Motor neuron (in vitro differentiated cells): Measurements from ENCODE around the gene SCG3. TPM values are rescaled to one million over a fixed set of nuclear protein-coding genes. Genes with fewer than 3 reads are reported as not detected.

ENCODE experiments used
- ATAC-seq, 8 experiments: fragments of 200-7000 bp; cut with Tn5 transposase; replicated peaks in 6 of 8; 2 replicates each; pipeline ENCODE4 v1.8.0; 2021; ENCODE audit warnings: mild to moderate bottlenecking in 8 of 8, moderate library complexity in 8 of 8
- H3K27ac ChIP-seq, 2 donors: fragments of 250-450 bp; sonication (Bioruptor Pico); 2 replicates each; pipeline ENCODE4 v1.9.0; 2021; ENCODE audit warnings: antibody characterized with exemption in 2 of 2, mild to moderate bottlenecking in 2 of 2, moderate library complexity in 1 of 2
- H3K4me1 ChIP-seq, 2 donors: fragments of 250-450 bp; sonication (Bioruptor Pico); replicated peaks in 1 of 2; 2 replicates each; pipeline ENCODE4 v1.6.1; 2021; ENCODE audit warnings: antibody characterized with exemption in 2 of 2, mild to moderate bottlenecking in 2 of 2, moderate library complexity in 1 of 2
- H3K4me3 ChIP-seq, 5 donors: fragments of 250-450 bp; sonication (Bioruptor Pico); 2 replicates each; pipeline ENCODE4 v1.9.0; 2021; ENCODE audit warnings: antibody characterized with exemption in 5 of 5, mild to moderate bottlenecking in 5 of 5, moderate library complexity in 4 of 5
- WGBS, 10 experiments: fragments of 450-650 bp; shearing (Covaris generic); methylation state at CpG; one replicate each; pipeline ENCODE4 v1.0.0; 2022; 5-methylcytosine and 5-hydroxymethylcytosine counted together
- in situ Hi-C, 9 experiments: fragments of 400-800 bp; cut with MboI; loops; one replicate each; pipeline ENCODE4 v1.15.0; 2021; ENCODE audit warnings: low sequenced_read_pairs in 9 of 9, low pct_unique_long_range_greater_than_20kb in 2 of 9; ENCODE audit not compliant: unreplicated experiment in 9 of 9
- total RNA-seq, 8 experiments: library from RNA; unstranded; fragments of 300-600 nt; gene quantifications; 2 replicates each; pipeline versions ENCODE4 v1.2.3 to v1.2.4, GENCODE V29; 2022

Gene SCG3
- total RNA-seq, 8 experiments from 2014 or later: 0.10 to 67.6 (median 30.0) TPM

DNA sequence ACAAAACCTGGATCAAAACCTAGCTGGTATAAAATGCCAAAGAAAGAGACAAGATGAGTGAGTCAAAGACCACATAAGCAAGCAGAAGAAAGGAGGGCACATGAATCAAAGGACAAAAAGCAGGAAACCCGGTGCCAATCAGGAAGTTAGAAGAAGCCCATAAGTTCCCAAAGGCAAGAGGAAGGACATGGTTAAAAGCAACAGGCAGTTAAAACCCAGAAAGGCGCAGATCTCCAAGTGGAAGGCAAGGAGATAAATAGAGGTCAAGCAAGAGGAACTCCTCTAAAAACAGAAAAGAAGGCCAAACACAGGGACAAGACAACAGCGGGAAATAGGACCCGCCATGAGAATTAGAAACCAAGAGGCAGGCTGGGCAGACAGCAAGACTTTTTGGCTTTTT lies 74.5 kb downstream of the SCG3 start:
- in situ Hi-C loops: loop anchor here in 2 of 9 experiments (25.0 kb wide), 1 partner anchor 93 kb away; no protein-coding TSS in a partner anchor

DNA sequence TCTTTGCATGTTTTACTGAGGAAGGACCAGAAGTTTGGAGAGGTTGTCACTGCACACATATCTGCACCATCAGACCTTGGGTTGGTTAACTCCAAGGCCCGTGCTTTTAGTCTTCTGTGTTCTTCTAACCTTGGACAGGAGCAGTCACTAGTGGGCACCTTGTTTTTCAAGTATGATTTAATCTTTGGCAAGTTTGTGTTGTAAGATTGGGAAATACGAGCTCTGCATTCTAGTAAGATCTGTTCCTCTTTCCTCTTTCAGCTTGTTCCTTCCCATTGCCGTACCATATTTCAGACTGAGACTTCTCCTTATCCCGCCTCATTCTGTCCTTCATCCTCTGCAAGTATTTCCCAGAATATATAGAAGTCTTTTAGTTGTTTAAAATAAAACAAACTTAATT lies 75.2 kb downstream of the SCG3 start:
- Histone ChIP-seq H3K4me3 (no peak overlapping the region), H3K27ac (no peak overlapping the region), H3K4me1 (peaks cover 0 to 6% of the 10 kb centered on the region in 2 donors)
- in situ Hi-C loops: loop anchor here in 2 of 9 experiments (25.0 kb wide), 1 partner anchor 94 kb away; no protein-coding TSS in a partner anchor
- no peak for ATAC-seq
- WGBS, 10 experiments: 50 to 100% (median 92%) methylated on average over 1 to 3 of the region's 4 CpGs; no CpG with 5 or more reads in 2 of the 10 experiments

More for the DNA sequence above, 74.5 kb downstream of the SCG3 start:
- Histone ChIP-seq H3K4me1 (peaks cover 0 to 6% of the 10 kb centered on the region in 2 donors), H3K27ac (no peak overlapping the region), H3K4me3 (no peak overlapping the region)
- 50 to 100% (median 83%) methylated on average over 1 to 4 of the region's 4 CpGs; no CpG with 5 or more reads in 1 of the 10 experiments for WGBS, 10 experiments
- ATAC-seq: no peak

DNA sequence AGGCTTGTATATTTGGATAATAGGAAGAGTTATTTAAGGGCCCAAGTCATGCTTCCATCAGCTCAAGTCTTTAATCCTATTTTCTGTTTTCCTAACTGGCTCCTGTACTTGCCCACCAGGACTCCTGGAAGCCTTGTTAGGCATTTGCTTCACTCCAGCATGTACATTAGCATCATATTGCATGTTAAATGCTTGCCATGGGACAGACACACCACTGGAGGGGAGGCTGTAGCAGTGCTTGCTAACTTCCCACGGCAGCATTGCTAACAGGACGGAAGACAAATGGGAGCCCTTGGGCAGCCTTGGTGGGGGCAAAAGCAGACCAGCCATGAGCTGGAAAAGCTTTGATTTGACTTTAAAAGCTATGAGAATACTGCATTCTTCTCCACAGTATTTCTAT lies 76.1 kb downstream of the SCG3 start:
- in situ Hi-C loops: loop anchor here in 2 of 9 experiments (25.0 kb wide), 1 partner anchor 95 kb away; no protein-coding TSS in a partner anchor
- ATAC-seq: peak in 1 of 8 experiments; percentile 79
- H3K4me3 ChIP-seq: no peak overlapping the region
- H3K4me1 ChIP-seq: peaks cover 0 to 6% of the 10 kb centered on the region in 2 donors
- no peak overlapping the region for H3K27ac ChIP-seq
- 0 to 100% (median 100%) methylated on average over 1 to 2 of the region's 2 CpGs; no CpG with 5 or more reads in 5 of the 10 experiments for WGBS, 10 experiments

DNA sequence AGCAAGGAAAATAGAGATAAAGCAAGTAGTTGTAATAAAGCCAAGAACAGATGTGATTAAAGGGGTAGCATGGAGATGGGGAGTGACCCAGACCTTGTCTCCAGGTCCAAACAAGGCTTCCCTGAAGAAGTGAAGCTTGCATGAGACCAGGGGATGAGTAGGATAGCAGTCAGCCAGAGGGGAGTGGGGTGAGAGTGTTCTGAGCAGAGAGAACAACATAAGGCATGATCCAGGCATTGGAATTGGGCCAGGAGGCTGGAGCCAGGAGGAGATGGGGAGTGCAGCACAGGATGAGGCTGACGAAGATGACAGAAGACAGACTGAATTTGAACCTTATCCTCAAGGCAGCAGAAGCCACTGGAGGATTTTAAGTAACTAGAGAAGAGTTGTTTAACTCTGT lies 77.3 kb downstream of the SCG3 start:
- Histone ChIP-seq H3K4me3 (no peak overlapping the region), H3K27ac (no peak overlapping the region), H3K4me1 (no peaks in the 10 kb centered on the region)
- in situ Hi-C loops: loop anchor here in 2 of 9 experiments (25.0 kb wide), 1 partner anchor 96 kb away; no protein-coding TSS in a partner anchor
- ATAC-seq: no peak
- WGBS, 10 experiments: 0 to 77% (median 17%) methylated on average over 1 of the region's 1 CpG; no CpG with 5 or more reads in 5 of the 10 experiments

DNA sequence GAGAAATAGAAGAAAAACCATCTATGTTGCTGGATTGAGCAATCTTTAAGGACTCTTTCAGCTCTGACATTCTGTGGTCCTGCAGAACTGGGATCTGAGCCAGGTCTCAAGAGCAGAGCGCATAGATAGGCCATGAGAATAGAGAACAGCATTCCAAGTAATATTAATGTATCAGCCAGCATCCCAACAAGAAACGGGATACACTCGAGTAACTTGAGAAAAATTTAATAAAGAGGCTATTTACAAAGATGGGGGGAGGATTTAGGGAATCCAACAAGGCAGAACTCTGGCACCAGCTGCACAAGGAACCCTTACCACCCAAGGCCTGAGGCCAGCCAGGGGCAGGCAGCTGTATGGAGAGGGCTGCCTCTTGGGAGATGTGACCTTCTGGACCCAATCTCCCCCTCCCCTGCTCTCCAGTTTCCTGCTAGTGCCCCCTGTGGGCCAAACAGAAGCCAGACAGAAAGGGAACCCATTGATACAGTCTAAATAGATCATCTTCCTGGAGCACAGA lies 78.3 kb downstream of the SCG3 start:
- H3K27ac ChIP-seq: no peak overlapping the region
- in situ Hi-C loops: loop anchor here in 3 of 9 experiments (10.0 to 25.0 kb wide), 2 partner anchors 97 to 105 kb away; no protein-coding TSS in a partner anchor
- H3K4me1 ChIP-seq: no peaks in the 10 kb centered on the region
- ATAC-seq: peak in 3 of 8 experiments; percentile 29 to 56 (median 33)
- WGBS, 10 experiments: 5 to 100% (median 69%) methylated on average over 1 to 3 of the region's 3 CpGs; no CpG with 5 or more reads in 1 of the 10 experiments
- no peak overlapping the region for H3K4me3 ChIP-seq

DNA sequence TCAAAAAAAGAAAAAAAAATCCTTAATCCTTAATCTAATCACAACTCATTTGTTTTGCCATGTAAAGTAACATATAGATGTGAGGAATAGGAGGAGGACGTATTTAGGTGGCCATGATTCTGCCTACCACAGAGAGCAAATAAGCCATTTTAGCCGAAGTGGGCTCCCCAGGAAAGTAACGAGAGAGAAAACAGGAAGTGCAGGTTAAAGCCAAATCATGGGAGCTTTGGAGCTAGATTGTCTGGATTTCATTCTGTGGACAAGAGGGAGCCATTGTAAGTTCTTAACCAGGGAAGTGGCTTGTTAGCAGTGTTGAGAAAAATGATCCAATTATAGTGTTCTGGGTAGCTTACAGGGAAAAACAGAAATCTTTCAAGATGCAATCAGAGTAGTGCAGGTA lies 79.5 kb downstream of the SCG3 start:
- no peaks in the 10 kb centered on the region for H3K4me1 ChIP-seq
- H3K4me3 ChIP-seq: no peak overlapping the region
- in situ Hi-C loops: loop anchor here in 3 of 9 experiments (10.0 to 25.0 kb wide), 2 partner anchors 99 to 106 kb away; no protein-coding TSS in a partner anchor
- H3K27ac ChIP-seq: no peak overlapping the region
- 43 to 100% (median 71%) methylated on average over 1 to 3 of the region's 3 CpGs for WGBS, 10 experiments
- no peak for ATAC-seq

DNA sequence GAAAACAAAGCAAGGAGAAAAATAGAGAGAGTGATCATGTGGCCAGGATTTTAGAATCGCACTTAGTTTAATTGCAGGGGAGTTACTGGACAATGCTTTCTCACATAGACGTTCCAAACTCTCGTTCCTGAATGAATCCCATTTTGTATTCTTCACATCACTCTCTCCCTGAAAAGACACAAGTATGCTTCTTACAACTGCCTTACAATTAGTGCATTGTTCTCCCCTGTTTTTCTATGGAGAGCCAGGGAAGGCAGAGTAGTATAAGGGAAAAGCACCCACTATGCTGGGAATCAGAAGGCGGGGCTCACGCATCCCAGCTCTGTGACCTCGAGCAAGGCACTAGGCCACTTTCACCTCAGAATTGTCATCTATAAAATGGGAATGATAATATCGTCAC lies 84.4 kb downstream of the SCG3 start:
- WGBS, 10 experiments: 44 to 100% (median 75%) methylated on average over 1 to 7 of the region's 7 CpGs
- Histone ChIP-seq H3K4me3 (no peak overlapping the region), H3K4me1 (no peaks in the 10 kb centered on the region), H3K27ac (no peak overlapping the region)
- ATAC-seq: peak in 5 of 8 experiments; percentile 47 to 78 (median 54)
- in situ Hi-C loops: loop anchor here in 3 of 9 experiments (10.0 to 25.0 kb wide), 2 partner anchors 103 to 111 kb away; no protein-coding TSS in a partner anchor

DNA sequence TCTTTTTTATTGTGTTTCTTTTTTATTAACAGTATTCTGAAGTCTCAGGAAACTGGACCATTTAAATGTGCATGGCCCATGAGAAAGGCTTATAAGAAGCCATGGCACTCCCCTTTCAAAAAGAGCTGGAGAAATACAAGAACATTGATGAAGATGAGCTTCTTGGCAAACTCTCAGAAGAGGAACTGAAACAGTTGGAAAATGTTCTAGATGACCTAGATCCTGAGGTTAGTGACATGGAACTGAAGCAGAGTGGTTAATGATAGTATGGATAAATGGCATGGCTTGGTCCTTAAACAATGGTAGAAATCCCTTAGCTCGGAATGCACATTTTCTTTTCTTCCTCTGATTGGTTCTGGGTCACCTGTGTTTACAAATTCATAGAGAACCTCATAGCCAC lies 85.0 kb downstream of the SCG3 start:
- no peak for ATAC-seq
- in situ Hi-C loops: loop anchor here in 3 of 9 experiments (10.0 to 25.0 kb wide), 2 partner anchors 104 to 112 kb away; no protein-coding TSS in a partner anchor
- WGBS, 10 experiments: 80 to 100% (median 86%) methylated on average over 1 of the region's 1 CpG; no CpG with 5 or more reads in 3 of the 10 experiments
- Histone ChIP-seq H3K4me1 (no peaks in the 10 kb centered on the region), H3K4me3 (no peak overlapping the region), H3K27ac (no peak overlapping the region)

DNA sequence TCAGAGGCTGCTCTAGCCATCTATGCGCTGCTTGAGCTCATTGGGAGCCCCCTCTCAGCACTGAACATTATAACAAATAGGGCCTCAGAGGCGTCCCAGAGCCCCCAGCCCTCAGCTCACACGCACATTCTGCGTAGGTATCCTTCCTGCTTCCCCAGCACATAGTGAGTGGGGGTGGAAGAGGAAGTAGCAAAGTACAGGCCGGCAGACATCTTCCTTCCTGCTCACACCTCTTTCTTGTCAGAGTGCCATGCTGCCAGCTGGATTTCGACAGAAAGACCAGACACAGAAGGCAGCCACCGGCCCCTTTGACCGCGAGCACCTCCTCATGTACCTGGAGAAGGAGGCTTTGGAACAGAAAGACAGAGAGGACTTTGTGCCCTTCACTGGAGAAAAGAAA lies 86.7 kb downstream of the SCG3 start:
- WGBS, 10 experiments: 76 to 93% (median 80%) methylated on average over 1 to 5 of the region's 9 CpGs; no CpG with 5 or more reads in 4 of the 10 experiments
- in situ Hi-C loops: loop anchor here in 3 of 9 experiments (10.0 to 25.0 kb wide), 2 partner anchors 106 to 113 kb away; no protein-coding TSS in a partner anchor
- no peak overlapping the region for H3K27ac ChIP-seq
- no peaks in the 10 kb centered on the region for H3K4me1 ChIP-seq
- ATAC-seq: no peak
- H3K4me3 ChIP-seq: no peak overlapping the region

Other genes with a start within 250 kb of the SCG3 start
- 100 to 1,000 TPM in 1 of 8 experiments, 10 to 100 TPM in 7; 30.0 to 197 (median 53.0) TPM for gene DMXL2, start 58.7 kb upstream of the SCG3 start, total RNA-seq
- gene LYSMD2, start 56.2 kb downstream of the SCG3 start, total RNA-seq: 1 to 10 TPM; 1.5 to 9.6 (median 4.3) TPM
- gene TMOD2, start 70.1 kb downstream of the SCG3 start, total RNA-seq: 10 to 100 TPM in 5 of 8 experiments, 1 to 10 TPM in 2, under 1 TPM in 1; 0.66 to 70.4 (median 28.9) TPM
- gene TMOD3, start 148.2 kb downstream of the SCG3 start, total RNA-seq: 10 to 100 TPM; 10.2 to 43.6 (median 23.0) TPM